Chondrocyte (in vitro differentiated cells): ENCODE data around the gene DMAC1. TPM values are rescaled to one million over a fixed set of nuclear protein-coding genes. Genes with fewer than 3 reads are reported as not detected.

Source experiments
- DNase-seq: peaks from one replicate; pipeline ENCODE4 v3.0.0; 2021; ENCODE audit warnings: mixed read lengths, low spot score
- H3K27ac Mint-ChIP-seq: one replicate; pipeline ENCODE4 v1.8.0; 2021; ENCODE audit warnings: mild to moderate bottlenecking, moderate library complexity, mixed read lengths; ENCODE audit not compliant: unreplicated experiment
- H3K27me3 Mint-ChIP-seq: 2 replicates; pipeline ENCODE4 v1.8.0; 2021; ENCODE audit warnings: low read depth, mixed read lengths
- H3K36me3 Mint-ChIP-seq: 2 replicates; pipeline ENCODE4 v1.8.0; 2021; ENCODE audit warnings: low read depth, mixed read lengths
- H3K4me1 Mint-ChIP-seq: 2 replicates; pipeline ENCODE4 v1.8.0; 2021; ENCODE audit warnings: low read depth, mild to moderate bottlenecking, mixed read lengths
- H3K4me3 Mint-ChIP-seq: one replicate; pipeline ENCODE4 v1.8.0; 2021; ENCODE audit warnings: mild to moderate bottlenecking, moderate library complexity, mixed read lengths; ENCODE audit not compliant: unreplicated experiment
- H3K9me3 Mint-ChIP-seq: 2 replicates; pipeline ENCODE4 v1.8.0; 2021; ENCODE audit warnings: low read depth, mixed read lengths
- total RNA-seq: library from RNA; stranded (reverse); gene quantifications from 3 replicates; pipeline ENCODE4 v1.2.1, GENCODE V29; 2021
- TF ChIP-seq, protein P1 (sequence below): fragments of 200-600 bp; sonication (generic); IDR thresholded peaks from 2 replicates; pipeline ENCODE4 v1.5.0; 2021; ENCODE audit warnings: antibody characterized with exemption, mild to moderate bottlenecking, moderate library complexity

The DMAC1 gene
- total RNA-seq, 1 donor from 2014 or later, result 40.7 TPM

- no peak for DNase-seq
- TF ChIP-seq, protein P1, sequence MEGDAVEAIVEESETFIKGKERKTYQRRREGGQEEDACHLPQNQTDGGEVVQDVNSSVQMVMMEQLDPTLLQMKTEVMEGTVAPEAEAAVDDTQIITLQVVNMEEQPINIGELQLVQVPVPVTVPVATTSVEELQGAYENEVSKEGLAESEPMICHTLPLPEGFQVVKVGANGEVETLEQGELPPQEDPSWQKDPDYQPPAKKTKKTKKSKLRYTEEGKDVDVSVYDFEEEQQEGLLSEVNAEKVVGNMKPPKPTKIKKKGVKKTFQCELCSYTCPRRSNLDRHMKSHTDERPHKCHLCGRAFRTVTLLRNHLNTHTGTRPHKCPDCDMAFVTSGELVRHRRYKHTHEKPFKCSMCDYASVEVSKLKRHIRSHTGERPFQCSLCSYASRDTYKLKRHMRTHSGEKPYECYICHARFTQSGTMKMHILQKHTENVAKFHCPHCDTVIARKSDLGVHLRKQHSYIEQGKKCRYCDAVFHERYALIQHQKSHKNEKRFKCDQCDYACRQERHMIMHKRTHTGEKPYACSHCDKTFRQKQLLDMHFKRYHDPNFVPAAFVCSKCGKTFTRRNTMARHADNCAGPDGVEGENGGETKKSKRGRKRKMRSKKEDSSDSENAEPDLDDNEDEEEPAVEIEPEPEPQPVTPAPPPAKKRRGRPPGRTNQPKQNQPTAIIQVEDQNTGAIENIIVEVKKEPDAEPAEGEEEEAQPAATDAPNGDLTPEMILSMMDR, result no peak
- Mint-ChIP-seq H3K36me3 (no peaks in the 10 kb centered on the region), H3K27ac (no peak overlapping the region), H3K4me1 (no peaks in the 10 kb centered on the region), H3K9me3 (no peaks in the 10 kb centered on the region), H3K27me3 (peaks cover 2% of the 10 kb centered on the region), H3K4me3 (no peak overlapping the region)
Measured at GRCh38 chr9:7819984-7820383, 20.4 kb upstream of the DMAC1 start.

- Mint-ChIP-seq H3K27ac (no peak overlapping the region), H3K9me3 (no peaks in the 10 kb centered on the region), H3K4me1 (no peaks in the 10 kb centered on the region), H3K36me3 (no peaks in the 10 kb centered on the region), H3K27me3 (peaks cover 5% of the 10 kb centered on the region), H3K4me3 (no peak overlapping the region)
- DNase-seq, result no peak
- TF ChIP-seq, protein P1, result no peak
Measured at GRCh38 chr9:7816021-7816420, 16.4 kb upstream of the DMAC1 start.

DNA sequence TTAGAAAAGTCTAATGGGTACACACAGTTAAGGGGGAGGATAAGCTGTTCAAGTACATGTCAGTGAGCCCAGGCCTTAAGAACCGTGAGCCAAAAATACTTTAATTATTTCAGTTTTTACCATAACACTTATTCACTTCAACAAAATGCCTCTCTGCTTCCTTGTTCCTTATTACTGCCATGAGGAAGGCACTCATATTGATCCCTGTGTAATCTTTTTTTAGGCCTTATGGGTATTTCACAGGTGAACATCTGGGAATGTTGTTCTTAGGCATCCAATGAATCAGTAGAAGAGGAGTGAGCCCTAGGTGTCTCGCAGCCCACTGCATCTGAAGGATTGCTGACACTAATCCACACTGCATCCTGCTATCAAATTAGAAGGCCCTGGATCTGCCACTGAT is 13.5 kb upstream of the DMAC1 start:
- Mint-ChIP-seq H3K4me1 (no peaks in the 10 kb centered on the region), H3K9me3 (no peaks in the 10 kb centered on the region), H3K27me3 (peaks cover 27% of the 10 kb centered on the region), H3K27ac (no peak overlapping the region), H3K4me3 (no peak overlapping the region), H3K36me3 (no peaks in the 10 kb centered on the region)
- TF ChIP-seq, protein P1, result no peak
- no peak for DNase-seq

DNA sequence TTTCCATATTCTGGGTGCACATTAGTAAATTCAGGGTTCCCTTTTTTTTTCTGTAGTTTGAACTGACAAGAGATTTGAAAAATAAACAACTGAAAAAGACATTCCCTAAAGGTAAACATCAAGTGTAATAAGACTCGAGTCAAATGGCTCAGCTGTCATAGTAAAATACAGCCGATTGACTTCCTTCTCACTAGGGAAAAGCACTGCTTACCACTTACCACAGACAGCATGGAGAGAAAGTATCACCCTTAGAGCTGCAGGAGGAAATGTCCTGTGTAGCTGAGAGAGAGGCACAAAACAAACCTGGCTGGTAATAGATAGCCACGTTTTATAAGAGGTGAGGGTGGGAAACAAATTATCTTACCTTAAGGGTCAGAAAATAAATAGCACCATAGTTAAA is 12.1 kb upstream of the DMAC1 start:
- Mint-ChIP-seq H3K27ac (no peak overlapping the region), H3K27me3 (peaks cover 31% of the 10 kb centered on the region), H3K4me3 (no peak overlapping the region), H3K36me3 (no peaks in the 10 kb centered on the region), H3K4me1 (no peaks in the 10 kb centered on the region), H3K9me3 (no peaks in the 10 kb centered on the region)
- DNase-seq, result no peak
- TF ChIP-seq, protein P1, result no peak

- TF ChIP-seq, protein P1, result no peak
- H3K4me3 Mint-ChIP-seq, result no peak overlapping the region
- H3K27ac Mint-ChIP-seq, result no peak overlapping the region
- H3K36me3 Mint-ChIP-seq, result peaks cover 1% of the 10 kb centered on the region
- DNase-seq, result no peak
- H3K4me1 Mint-ChIP-seq, result peaks cover 12% of the 10 kb centered on the region
- H3K9me3 Mint-ChIP-seq, result no peaks in the 10 kb centered on the region
- peaks cover 10% of the 10 kb centered on the region for H3K27me3 Mint-ChIP-seq
Measured at GRCh38 chr9:7802666-7803065, 3.1 kb upstream of the DMAC1 start.
